NCI-H2171 (cell line): ENCODE data around the gene CPT1A.

Experiments used
- DNase-seq: peaks from one replicate; lab custom pipeline; 2025; lab: John Stamatoyannopoulos, UW

CPT1A gene

DNA sequence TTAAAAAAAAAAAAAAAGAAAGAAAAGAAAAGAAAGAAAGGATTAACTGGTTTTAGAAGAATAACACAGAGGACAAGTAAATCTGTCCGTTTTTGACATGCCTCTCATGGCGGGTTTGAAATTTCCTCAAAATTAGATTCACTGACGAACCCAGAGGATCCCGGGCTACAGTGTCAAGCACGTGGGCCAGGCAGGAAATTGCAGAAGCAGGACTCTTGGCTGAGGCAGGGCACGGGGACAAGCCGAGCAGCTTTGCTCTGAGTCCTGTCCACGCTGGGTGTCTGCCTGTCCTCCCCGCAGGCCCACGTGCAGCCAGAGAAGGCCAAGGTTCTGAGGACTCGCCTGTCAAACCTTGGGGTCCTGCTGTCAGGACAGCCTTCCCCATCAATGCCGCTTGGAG, 132.7 kb downstream of the CPT1A start:
- DNase-seq = no peak

DNA sequence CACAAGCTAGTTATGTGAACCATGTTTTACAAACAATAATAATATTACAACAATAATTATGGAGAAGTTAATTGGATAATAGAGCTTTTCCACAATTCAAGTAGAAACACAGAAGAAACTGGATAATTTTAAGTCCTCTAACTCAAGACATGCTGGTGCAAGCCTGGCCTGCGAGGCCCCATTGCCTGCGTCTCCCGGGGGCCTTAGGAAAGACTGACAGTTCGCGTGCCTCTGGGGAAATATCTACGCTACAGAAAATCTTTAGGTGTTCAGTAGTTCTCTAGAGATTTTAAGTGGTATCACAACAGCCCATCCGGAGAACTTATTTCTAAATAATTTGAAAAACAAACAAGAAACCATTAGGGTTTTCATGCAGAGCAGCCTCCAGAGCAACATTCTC, 134.2 kb downstream of the CPT1A start:
- no peak for DNase-seq

DNA sequence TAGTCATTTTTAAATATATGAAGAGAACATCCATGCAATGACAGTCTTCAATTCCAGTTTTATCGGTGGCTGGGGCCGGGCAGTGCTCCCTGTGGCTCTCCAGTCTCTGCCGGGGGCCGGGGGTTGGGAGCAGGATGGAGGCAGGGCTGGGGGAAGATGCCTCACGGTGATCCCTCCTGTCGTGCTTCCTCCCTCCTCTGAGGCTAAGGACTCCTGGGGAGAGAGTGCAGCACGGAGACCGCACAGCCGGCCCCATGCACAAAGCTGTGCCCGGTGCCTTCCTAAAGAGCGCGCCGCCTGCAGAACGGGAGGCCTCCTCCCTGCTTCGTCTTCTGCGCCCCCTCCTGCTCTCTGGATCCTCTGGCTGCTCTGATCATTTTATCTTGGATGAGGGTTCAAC, 136.8 kb downstream of the CPT1A start:
- no peak for DNase-seq
